HL-60/S4 treated with retinoic acid at 250 ng/mL for 4 days and 3 days (cell line): ENCODE results near the gene FLNA.
"Not testable (repeated sequence)": the region's sequence is repeated elsewhere in the genome, so short reads cannot be mapped to it uniquely, and the experiment has no call there.

Experiments used
- in situ Hi-C: fragments of 300-500 bp; cut with MboI; formaldehyde crosslinking; loops from 2 replicates; pipeline ENCODE4 v1.7.0; 2022; ENCODE audit warnings: low sequenced_read_pairs

Gene FLNA

GRCh38 chrX:154313147-154313546 is 61.3 kb downstream of the FLNA start:
- in situ Hi-C loops, result no loop called here

- in situ Hi-C loops, result no loop called here
These were observed 62.3 kb downstream of the FLNA start for GRCh38 chrX:154312116-154312515.

GRCh38 chrX:154310616-154311536 is 63.6 kb downstream of the FLNA start:
- in situ Hi-C loops, result no loop called here

- in situ Hi-C loops, result no loop called here
These were observed 65.2 kb downstream of the FLNA start for GRCh38 chrX:154309041-154309775.

GRCh38 chrX:154308108-154308946 is 66.1 kb downstream of the FLNA start:
- in situ Hi-C loops, result no loop called here

GRCh38 chrX:154307202-154307601 is 67.2 kb downstream of the FLNA start:
- in situ Hi-C loops, result no loop called here

- in situ Hi-C loops, result no loop called here
These were observed 68.8 kb downstream of the FLNA start for GRCh38 chrX:154305541-154306205.

- in situ Hi-C loops, result no loop called here
These were observed 69.6 kb downstream of the FLNA start for GRCh38 chrX:154304846-154305245.

- in situ Hi-C loops, result no loop called here
These were observed 71.0 kb downstream of the FLNA start for GRCh38 chrX:154303476-154303875.

- in situ Hi-C loops, result not testable (repeated sequence)
These were observed 71.4 kb downstream of the FLNA start for GRCh38 chrX:154302998-154303397.

GRCh38 chrX:154300816-154301215 is 73.6 kb downstream of the FLNA start:
- in situ Hi-C loops, result no loop called here
